ENCODE data around the gene NTSR1. TPM values are rescaled to one million over a fixed set of nuclear protein-coding genes. Genes with fewer than 3 reads are reported as not detected.

NTSR1 gene
- total RNA-seq, 1 experiment from 2014 or later, result 7.8 TPM

GRCh38 chr20:62675877-62676260, 32.8 kb upstream of the NTSR1 start:
- Histone ChIP-seq H4K20me1 (ENCODE audit: low read length) (no peaks in the 10 kb centered on the region), H3K9me3 (ENCODE audit: low read length) (no peaks in the 10 kb centered on the region), H3K4me3 (ENCODE audit: low read length) (no peak overlapping the region), H3K9ac (ENCODE audit: low read length) (no peak overlapping the region), H3K9me2 (replicated peaks; ENCODE audit: low read length) (no peaks in the 10 kb centered on the region), H3F3A (ENCODE audit: low read length, unreplicated experiment) (no peaks in the 10 kb centered on the region), H3K27ac (ENCODE audit: low read length) (no peak overlapping the region), H3K27me3 (ENCODE audit: low read length) (no peaks in the 10 kb centered on the region), H2AFZ (ENCODE audit: low read length) (no peak overlapping the region), H3K4me2 (ENCODE audit: low read length) (no peak overlapping the region), H3K36me3 (ENCODE audit: low read depth, low read length) (peaks cover 5% of the 10 kb centered on the region; the same call in 1 of the 2 replicates), H3K4me1 (ENCODE audit: insufficient read depth, low read length) (peaks cover 8% of the 10 kb centered on the region; the same call in 1 of the 2 replicates), H3K79me2 (ENCODE audit: low read length) (no peaks in the 10 kb centered on the region)
- no TSS peak for BruUV-seq (replicated peaks)
- ATAC-seq (no peak), DNase-seq (no peak)
- intact Hi-C loops (cut with micrococcal nuclease), result no loop called here
- ChIA-PET POLR2A (ENCODE audit: unreplicated experiment) (no interaction called here), CTCF (no interaction called here)
- TF ChIP-seq EZH2phosphoT487 (IDR thresholded peaks at IDR 0.05; ENCODE audit: borderline replicate concordance, low read length) (no peak), CTCF (conservative IDR thresholded peaks at IDR 0.05; ENCODE audit: low read depth, low read length) (no peak), EZH2 (IDR thresholded peaks at IDR 0.05; ENCODE audit: low read length, unreplicated experiment) (no peak)

- H3F3A ChIP-seq (ENCODE audit: low read length, unreplicated experiment), result no peaks in the 10 kb centered on the region
- ATAC-seq (no peak), DNase-seq (no peak)
- peaks cover 1% of the 10 kb centered on the region; the same call in 1 of the 2 replicates for H3K36me3 ChIP-seq (ENCODE audit: low read depth, low read length)
- H3K9ac ChIP-seq (ENCODE audit: low read length), result no peak overlapping the region
- CTCF ChIA-PET, result no interaction called here
- no peaks in the 10 kb centered on the region for H3K27me3 ChIP-seq (ENCODE audit: low read length)
- TF ChIP-seq EZH2phosphoT487 (IDR thresholded peaks at IDR 0.05; ENCODE audit: borderline replicate concordance, low read length) (no peak), EZH2 (IDR thresholded peaks at IDR 0.05; ENCODE audit: low read length, unreplicated experiment) (no peak), CTCF (conservative IDR thresholded peaks at IDR 0.05; ENCODE audit: low read depth, low read length) (no peak)
- no peaks in the 10 kb centered on the region for H4K20me1 ChIP-seq (ENCODE audit: low read length)
- intact Hi-C loops (cut with micrococcal nuclease), result no loop called here
- no peaks in the 10 kb centered on the region for H3K79me2 ChIP-seq (ENCODE audit: low read length)
- H3K4me3 ChIP-seq (ENCODE audit: low read length), result no peak overlapping the region
- POLR2A ChIA-PET (ENCODE audit: unreplicated experiment), result no interaction called here
- H3K4me1 ChIP-seq (ENCODE audit: insufficient read depth, low read length), result peaks cover 8% of the 10 kb centered on the region; the same call in 1 of the 2 replicates
- H2AFZ ChIP-seq (ENCODE audit: low read length), result no peak overlapping the region
- no peaks in the 10 kb centered on the region for H3K9me2 ChIP-seq (replicated peaks; ENCODE audit: low read length)
- BruUV-seq (replicated peaks), result no TSS peak
- no peak overlapping the region for H3K27ac ChIP-seq (ENCODE audit: low read length)
- H3K9me3 ChIP-seq (ENCODE audit: low read length), result no peaks in the 10 kb centered on the region
- no peak overlapping the region for H3K4me2 ChIP-seq (ENCODE audit: low read length)
These were observed 31.7 kb upstream of the NTSR1 start for GRCh38 chr20:62676976-62677375.

GRCh38 chr20:62677678-62678077, 31.0 kb upstream of the NTSR1 start:
- Histone ChIP-seq H3K4me1 (ENCODE audit: insufficient read depth, low read length) (peaks cover 8% of the 10 kb centered on the region; the same call in 1 of the 2 replicates), H3K36me3 (ENCODE audit: low read depth, low read length) (no peaks in the 10 kb centered on the region), H3F3A (ENCODE audit: low read length, unreplicated experiment) (no peaks in the 10 kb centered on the region), H3K9me3 (ENCODE audit: low read length) (no peaks in the 10 kb centered on the region), H2AFZ (ENCODE audit: low read length) (no peak overlapping the region), H3K27ac (ENCODE audit: low read length) (no peak overlapping the region), H4K20me1 (ENCODE audit: low read length) (no peaks in the 10 kb centered on the region), H3K4me3 (ENCODE audit: low read length) (no peak overlapping the region), H3K79me2 (ENCODE audit: low read length) (no peaks in the 10 kb centered on the region), H3K9ac (ENCODE audit: low read length) (no peak overlapping the region), H3K9me2 (replicated peaks; ENCODE audit: low read length) (no peaks in the 10 kb centered on the region), H3K27me3 (ENCODE audit: low read length) (no peaks in the 10 kb centered on the region), H3K4me2 (ENCODE audit: low read length) (no peak overlapping the region)
- no peak for TF ChIP-seq CTCF (conservative IDR thresholded peaks at IDR 0.05; ENCODE audit: low read depth, low read length)
- TF ChIP-seq EZH2phosphoT487 (IDR thresholded peaks at IDR 0.05; ENCODE audit: borderline replicate concordance, low read length), result no peak
- no peak for TF ChIP-seq EZH2 (IDR thresholded peaks at IDR 0.05; ENCODE audit: low read length, unreplicated experiment)
- intact Hi-C loops (cut with micrococcal nuclease), result no loop called here
- ATAC-seq (no peak), DNase-seq (no peak)
- POLR2A ChIA-PET (ENCODE audit: unreplicated experiment), result no interaction called here
- no TSS peak for BruUV-seq (replicated peaks)
- CTCF ChIA-PET, result no interaction called here
